Ishikawa (cell line): ENCODE measurements around the gene DRD4.
"Not testable (repeated sequence)": the region's sequence is repeated elsewhere in the genome, so short reads cannot be mapped to it uniquely, and the experiment has no call there.

ENCODE experiments used
- CREB1 ChIP-seq: IDR thresholded peaks from 2 replicates; pipeline ENCODE4 v1.6.1; 2012; ENCODE audit warnings: low read depth
- EGR1 ChIP-seq: IDR thresholded peaks from 2 replicates; pipeline ENCODE4 v1.6.1; 2012
- EP300 ChIP-seq: IDR thresholded peaks from 2 replicates; pipeline ENCODE4 v1.6.1; 2012; ENCODE audit warnings: borderline replicate concordance
- MAX ChIP-seq: IDR thresholded peaks from 2 replicates; pipeline ENCODE4 v1.6.1; 2012
- TAF1 ChIP-seq: IDR thresholded peaks from 2 replicates; pipeline ENCODE4 v1.6.1; 2012; ENCODE audit warnings: low read depth, mild to moderate bottlenecking
- TCF12 ChIP-seq: IDR thresholded peaks from 2 replicates; pipeline ENCODE4 v1.6.1; 2012; ENCODE audit warnings: low read depth
- YY1 ChIP-seq: IDR thresholded peaks from 2 replicates; pipeline ENCODE4 v1.6.1; 2012; ENCODE audit warnings: low read depth
- TF ChIP-seq, protein P1 (sequence below): IDR thresholded peaks from 2 replicates; pipeline ENCODE4 v1.6.1; 2012
- TF ChIP-seq, protein P2 (sequence below): IDR thresholded peaks from 2 replicates; pipeline ENCODE4 v1.6.1; 2012; ENCODE audit warnings: low read depth, mild to moderate bottlenecking

DNA sequence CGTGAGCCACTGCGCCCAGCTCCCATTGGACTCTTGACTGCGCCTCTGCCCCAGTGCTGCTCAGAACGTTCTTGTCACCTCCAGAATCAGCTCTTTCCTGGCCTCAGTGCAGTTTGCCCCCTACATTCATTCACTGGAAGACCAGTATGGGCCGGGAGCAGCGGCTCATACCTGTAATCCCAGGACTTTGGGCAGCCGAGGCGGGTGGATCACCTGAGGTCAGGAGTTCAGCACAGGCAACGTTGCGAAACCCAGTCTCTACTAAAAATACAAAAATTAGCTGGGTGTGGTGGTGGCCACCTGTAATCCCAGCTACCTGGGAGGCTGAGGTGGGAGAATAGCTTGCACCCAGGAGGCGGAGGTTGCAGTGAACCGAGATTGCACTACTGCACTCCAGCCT, 17.4 kb downstream of the DRD4 start:
- not testable (repeated sequence) for TF ChIP-seq MAX, YY1, CREB1, TAF1, EGR1, TCF12, EP300
- TF ChIP-seq, protein P1, sequence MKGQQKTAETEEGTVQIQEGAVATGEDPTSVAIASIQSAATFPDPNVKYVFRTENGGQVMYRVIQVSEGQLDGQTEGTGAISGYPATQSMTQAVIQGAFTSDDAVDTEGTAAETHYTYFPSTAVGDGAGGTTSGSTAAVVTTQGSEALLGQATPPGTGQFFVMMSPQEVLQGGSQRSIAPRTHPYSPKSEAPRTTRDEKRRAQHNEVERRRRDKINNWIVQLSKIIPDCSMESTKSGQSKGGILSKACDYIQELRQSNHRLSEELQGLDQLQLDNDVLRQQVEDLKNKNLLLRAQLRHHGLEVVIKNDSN: not testable (repeated sequence)
- TF ChIP-seq, protein P2, sequence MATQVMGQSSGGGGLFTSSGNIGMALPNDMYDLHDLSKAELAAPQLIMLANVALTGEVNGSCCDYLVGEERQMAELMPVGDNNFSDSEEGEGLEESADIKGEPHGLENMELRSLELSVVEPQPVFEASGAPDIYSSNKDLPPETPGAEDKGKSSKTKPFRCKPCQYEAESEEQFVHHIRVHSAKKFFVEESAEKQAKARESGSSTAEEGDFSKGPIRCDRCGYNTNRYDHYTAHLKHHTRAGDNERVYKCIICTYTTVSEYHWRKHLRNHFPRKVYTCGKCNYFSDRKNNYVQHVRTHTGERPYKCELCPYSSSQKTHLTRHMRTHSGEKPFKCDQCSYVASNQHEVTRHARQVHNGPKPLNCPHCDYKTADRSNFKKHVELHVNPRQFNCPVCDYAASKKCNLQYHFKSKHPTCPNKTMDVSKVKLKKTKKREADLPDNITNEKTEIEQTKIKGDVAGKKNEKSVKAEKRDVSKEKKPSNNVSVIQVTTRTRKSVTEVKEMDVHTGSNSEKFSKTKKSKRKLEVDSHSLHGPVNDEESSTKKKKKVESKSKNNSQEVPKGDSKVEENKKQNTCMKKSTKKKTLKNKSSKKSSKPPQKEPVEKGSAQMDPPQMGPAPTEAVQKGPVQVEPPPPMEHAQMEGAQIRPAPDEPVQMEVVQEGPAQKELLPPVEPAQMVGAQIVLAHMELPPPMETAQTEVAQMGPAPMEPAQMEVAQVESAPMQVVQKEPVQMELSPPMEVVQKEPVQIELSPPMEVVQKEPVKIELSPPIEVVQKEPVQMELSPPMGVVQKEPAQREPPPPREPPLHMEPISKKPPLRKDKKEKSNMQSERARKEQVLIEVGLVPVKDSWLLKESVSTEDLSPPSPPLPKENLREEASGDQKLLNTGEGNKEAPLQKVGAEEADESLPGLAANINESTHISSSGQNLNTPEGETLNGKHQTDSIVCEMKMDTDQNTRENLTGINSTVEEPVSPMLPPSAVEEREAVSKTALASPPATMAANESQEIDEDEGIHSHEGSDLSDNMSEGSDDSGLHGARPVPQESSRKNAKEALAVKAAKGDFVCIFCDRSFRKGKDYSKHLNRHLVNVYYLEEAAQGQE: not testable (repeated sequence)
